ENCODE data around the gene RIPK1. TPM values are rescaled to one million over a fixed set of nuclear protein-coding genes. Genes with fewer than 3 reads are reported as not detected.
"Not testable (repeated sequence)": the region's sequence is repeated elsewhere in the genome, so short reads cannot be mapped to it uniquely, and the experiment has no call there.

The RIPK1 gene
- total RNA-seq, 1 donor from 2014 or later, result 19.8 TPM

DNA sequence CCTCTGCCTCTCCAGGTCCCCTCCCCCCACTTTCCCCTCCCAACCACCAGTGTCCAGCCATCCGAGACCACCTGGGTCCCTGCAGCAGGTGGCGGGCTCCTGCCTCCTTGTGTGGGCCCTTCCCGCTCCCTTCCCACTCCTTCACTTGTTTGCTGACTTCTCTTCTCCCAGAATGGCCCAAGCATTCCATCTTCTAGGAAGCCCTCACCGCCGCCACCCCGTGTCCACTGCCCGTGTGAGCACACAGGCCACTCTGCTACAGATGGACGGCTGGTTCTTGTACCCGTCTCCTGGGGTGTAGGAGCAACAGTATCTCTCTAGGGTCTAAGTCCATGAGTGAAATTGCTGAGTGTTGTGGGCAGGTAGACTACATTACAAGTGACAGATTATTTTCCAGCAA, 65.2 kb downstream of the RIPK1 start:
- DNase-seq (ENCODE audit: low read depth in 2 of 2), result no peak

GRCh38 chr6:3135668-3136291, 67.5 kb downstream of the RIPK1 start:
- DNase-seq (ENCODE audit: low read depth in 2 of 2), result no peak

DNA sequence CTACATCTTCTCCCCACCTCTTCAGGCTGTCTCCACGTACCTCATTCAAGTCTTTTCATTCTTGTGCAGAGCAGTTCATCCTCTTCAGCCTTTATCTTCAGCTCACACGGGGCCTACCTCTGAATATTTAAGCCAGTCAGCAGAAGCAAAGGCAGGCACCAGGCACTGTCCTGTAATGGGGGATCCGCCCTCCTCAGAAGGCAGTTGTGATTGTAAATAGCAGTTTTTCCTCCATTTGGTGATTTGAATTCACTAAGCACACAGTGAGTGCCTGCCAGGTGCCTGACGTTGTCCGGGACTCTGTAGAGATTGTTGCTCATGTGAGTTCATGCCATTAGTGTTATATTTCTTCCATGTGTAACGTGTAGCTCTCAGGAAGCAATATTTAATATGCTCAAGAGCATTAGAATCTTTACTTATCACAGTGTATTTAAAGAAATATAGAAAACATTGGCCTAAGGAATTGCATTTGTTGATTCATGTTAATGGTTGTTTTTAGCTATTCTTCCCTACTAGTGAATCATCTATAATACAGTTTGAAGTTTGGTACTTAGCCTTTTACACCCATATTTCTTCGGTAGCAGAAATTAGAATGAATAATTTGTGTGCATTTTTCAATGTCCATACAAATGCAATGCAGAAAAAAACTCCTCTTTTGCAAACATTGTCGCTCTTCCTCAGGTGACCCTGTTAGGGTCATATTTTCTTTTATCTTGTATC, 68.2 kb downstream of the RIPK1 start:
- no peak for DNase-seq (ENCODE audit: low read depth in 2 of 2)

- DNase-seq (ENCODE audit: low read depth in 2 of 2), result no peak
Observed at GRCh38 chr6:3137057-3137777, 68.9 kb downstream of the RIPK1 start.

DNA sequence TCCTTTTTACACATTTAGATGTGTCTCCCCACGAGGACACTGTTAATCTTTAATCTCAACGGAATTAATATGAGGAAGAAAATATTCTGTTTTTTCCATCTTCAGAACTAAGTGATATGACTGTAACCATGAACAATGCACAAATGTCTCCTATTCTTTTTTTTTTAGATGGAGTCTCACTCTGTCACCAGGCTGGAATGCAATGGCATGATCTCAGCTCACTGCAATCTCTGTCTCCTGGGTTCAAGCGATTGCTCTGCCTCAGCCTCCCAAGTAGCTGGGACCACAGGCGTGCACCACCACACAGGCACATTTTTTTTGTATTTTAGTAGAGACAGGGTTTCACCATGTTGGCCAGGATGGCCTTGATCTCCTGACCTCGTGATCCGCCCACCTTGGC, 69.6 kb downstream of the RIPK1 start:
- not testable (repeated sequence) for DNase-seq (ENCODE audit: low read depth in 2 of 2)

DNA sequence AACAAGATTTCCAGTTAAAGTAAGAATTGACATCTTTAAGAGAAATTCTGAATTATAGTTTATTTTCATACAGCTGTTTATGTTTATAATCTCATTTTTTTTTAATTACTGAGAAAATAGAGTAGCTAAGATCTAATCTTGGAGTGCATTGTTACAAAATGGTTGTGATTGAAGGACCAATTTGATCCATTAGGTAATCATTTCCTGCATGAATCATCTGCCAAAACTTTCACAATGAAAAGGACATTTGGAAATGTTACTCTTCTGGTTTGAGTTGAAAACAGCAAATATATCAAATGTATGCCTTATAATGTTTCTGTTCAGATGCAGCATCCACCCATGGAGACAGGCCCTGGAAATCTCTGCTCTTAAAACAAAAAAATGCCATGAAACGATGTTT, 70.0 kb downstream of the RIPK1 start:
- DNase-seq (ENCODE audit: low read depth in 2 of 2), result peak; percentile 35 to 56

GRCh38 chr6:3139090-3139903, 71.0 kb downstream of the RIPK1 start:
- DNase-seq (ENCODE audit: low read depth in 2 of 2), result peak; percentile 61 to 81

DNA sequence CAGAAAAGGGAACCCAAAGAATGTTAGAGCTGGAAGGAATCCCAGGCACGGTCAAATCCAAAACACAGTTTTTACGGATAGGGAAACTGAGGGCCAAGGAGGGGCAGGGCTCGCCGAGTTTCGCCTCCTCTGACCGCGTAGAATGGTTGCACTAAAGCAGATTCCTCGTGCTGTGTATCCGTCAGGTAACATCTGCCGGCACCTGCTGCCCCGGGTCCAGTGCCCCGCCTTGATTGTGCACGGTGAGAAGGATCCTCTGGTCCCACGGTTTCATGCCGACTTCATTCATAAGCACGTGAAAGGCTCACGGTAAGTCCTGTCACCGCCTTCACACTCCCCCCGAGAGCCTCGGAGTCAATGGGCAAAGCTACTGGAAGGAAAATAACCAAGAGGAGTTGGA, 71.9 kb downstream of the RIPK1 start:
- no peak for DNase-seq (ENCODE audit: low read depth in 2 of 2)

DNA sequence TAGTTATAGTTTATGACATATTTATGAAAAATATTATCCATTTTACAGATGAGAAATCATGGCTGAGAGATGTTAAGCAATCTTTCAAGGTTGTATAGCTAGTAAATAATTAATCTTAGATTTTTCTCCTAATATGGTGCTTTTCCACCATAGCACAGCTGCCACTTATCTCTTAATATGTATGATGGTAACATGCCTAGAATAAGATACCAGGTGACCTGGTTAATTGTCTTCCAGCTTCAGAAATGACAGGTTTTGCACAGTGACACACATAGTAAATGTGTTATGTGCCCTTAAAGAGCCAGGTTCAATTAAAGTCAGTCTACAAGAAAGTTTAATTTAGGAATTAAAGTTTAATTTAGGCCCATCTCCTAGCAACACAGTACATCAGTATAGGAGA, 74.2 kb downstream of the RIPK1 start:
- no peak for DNase-seq (ENCODE audit: low read depth in 2 of 2)

DNA sequence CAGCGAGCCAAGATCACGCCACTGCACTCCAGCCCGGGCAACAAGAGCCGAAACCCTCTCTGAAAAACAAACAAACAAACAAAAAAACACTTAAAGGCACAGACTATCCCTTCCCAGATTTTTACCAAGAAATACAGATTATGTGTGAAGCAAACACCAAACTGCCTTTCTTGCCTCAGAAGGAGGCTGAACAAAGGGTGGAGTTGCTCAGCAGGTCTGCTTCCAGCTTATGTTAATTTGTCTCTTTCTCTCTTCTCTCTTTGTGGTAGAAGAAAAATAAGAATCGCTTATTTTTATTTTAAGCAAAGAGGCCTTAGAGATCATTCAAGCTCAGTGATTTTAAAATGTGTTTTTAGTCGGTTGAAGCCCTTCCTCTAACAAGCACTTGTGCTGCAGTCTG, 74.9 kb downstream of the RIPK1 start:
- no peak for DNase-seq (ENCODE audit: low read depth in 2 of 2)

DNA sequence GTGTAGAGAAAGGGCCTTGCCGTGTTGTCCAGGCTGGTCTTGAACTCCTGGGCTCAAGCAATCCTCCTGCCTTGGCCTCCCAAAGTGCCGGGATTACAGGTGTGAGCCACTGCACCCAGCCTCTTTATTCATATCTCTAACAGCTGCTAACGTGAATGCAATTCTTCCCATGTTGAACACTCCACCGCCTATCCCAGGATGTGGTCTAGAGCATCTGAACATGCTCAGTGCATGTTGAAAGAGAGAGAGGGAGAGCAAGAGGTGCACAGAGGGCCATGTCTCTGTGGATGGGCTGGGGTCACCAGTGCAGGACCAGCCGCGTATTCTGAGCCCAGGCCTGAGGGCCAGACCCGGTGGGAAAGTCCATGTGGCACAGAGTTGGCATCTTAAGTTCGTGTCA, 76.3 kb downstream of the RIPK1 start:
- DNase-seq (ENCODE audit: low read depth in 2 of 2), result no peak

DNA sequence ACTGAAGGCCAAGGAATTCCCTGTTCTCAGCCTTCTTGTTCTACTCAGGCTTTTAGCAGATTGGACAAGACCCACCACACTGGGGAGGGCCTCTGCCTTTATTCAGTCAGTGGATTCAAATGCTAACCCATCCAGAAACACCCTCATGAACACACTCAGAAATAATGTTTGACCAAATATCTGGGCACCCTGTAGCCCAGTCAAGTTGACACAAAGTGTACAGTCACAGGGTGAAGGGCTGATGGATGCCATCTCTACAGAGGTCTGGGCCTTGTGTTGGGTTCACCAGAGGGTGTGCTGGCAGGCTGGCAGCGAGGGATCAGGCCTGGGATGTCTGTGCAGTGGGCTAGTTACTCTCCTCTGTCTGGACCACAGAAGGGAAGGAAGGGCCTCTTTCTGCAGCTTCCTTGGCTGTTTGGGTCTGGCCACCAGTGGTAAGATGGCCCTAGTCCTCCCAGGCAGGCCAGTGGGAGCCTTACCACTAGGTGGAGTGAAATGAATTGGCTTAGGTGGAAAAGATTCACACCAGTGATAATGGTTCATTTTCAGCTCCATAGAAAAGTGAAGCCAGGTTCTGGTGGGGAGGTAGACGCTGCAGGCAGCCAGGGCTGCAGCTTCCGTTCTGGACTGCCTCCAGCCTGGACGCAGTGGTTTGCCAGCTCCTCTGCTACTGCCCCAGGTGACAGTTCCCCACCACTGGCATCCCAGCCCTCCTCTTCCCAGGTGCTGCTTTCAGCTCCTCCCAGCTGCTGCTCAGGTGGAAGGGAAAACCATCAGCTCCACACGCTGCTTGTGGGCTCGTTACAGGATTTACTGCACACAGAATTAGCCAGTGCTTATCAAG, 79.8 kb downstream of the RIPK1 start:
- DNase-seq (ENCODE audit: low read depth in 2 of 2), result no peak

- DNase-seq (ENCODE audit: low read depth in 2 of 2), result no peak
Observed at GRCh38 chr6:3151691-3152090, 83.4 kb downstream of the RIPK1 start.

GRCh38 chr6:3152689-3153088, 84.4 kb downstream of the RIPK1 start:
- DNase-seq (ENCODE audit: low read depth in 2 of 2), result no peak

GRCh38 chr6:3155416-3155815, 87.1 kb downstream of the RIPK1 start:
- DNase-seq (ENCODE audit: low read depth in 2 of 2), result not testable (repeated sequence)

- DNase-seq (ENCODE audit: low read depth in 2 of 2), result peak in 1 of 2 donors; percentile 51
Observed at GRCh38 chr6:3156184-3157130, 88.2 kb downstream of the RIPK1 start.

- peak; percentile 44 to 86 for DNase-seq (ENCODE audit: low read depth in 2 of 2)
Observed at GRCh38 chr6:3157131-3157933, 89.0 kb downstream of the RIPK1 start, which contains the start of gene TUBB2A. TSS of gene TUBB2A (minus strand) at chr6:3157544. CDS start at chr6:3157463, 81 bp downstream.
